ENCODE data around the gene ADPRS. TPM values are rescaled to one million over a fixed set of nuclear protein-coding genes. Genes with fewer than 3 reads are reported as not detected.
A peak's percentile ranks its signal among the peaks of the same experiment; 100 is the strongest.

ADPRS gene
- total and polyA plus RNA-seq, 8 donors = 1.8 to 27.5 (median 14.6) TPM

- TF ChIP-seq EP300 (IDR thresholded peaks at IDR 0.05) (no peak), POLR2A (IDR thresholded peaks at IDR 0.05) (no peak), POLR2AphosphoS5 (IDR thresholded peaks at IDR 0.05) (no peak), CTCF (IDR thresholded peaks at IDR 0.05) (no peak)
- Histone ChIP-seq H3K36me3 (no peaks in the 10 kb centered on the region), H3K4me1 (peaks cover 7 to 37% (median 24%) of the 10 kb centered on the region in 4 donors), H3K4me3 (no peak overlapping the region), H3K27me3 (peaks cover 0 to 25% (median 17%) of the 10 kb centered on the region in 3 donors), H3K27ac (no peak overlapping the region), H3K9me3 (no peaks in the 10 kb centered on the region)
- no peak for DNase-seq
- 80 to 86% (median 84%) methylated on average over 11 of the region's 11 CpGs for WGBS, 5 donors
- intact Hi-C loops (cut with DNase I; ENCODE audit: low total_unique reads) = no loop called here
Measured at GRCh38 chr1:36128126-36128904, 39.6 kb downstream of the ADPRS start.

- no peak for TF ChIP-seq CTCF (IDR thresholded peaks at IDR 0.05)
- DNase-seq = no peak
- peaks cover 0 to 24% (median 17%) of the 10 kb centered on the region in 3 donors for H3K27me3 ChIP-seq
- H3K36me3 ChIP-seq = no peaks in the 10 kb centered on the region
- no peak overlapping the region for H3K4me3 ChIP-seq
- H3K4me1 ChIP-seq = peaks cover 12 to 37% (median 24%) of the 10 kb centered on the region in 4 donors
- H3K9me3 ChIP-seq = no peaks in the 10 kb centered on the region
- H3K27ac ChIP-seq = no peak overlapping the region
- WGBS, 5 donors = 84 to 100% (median 88%) methylated on average over 3 of the region's 3 CpGs
- intact Hi-C loops (cut with DNase I; ENCODE audit: low total_unique reads) = no loop called here
Measured at GRCh38 chr1:36128905-36129206, 40.2 kb downstream of the ADPRS start.

- intact Hi-C loops (cut with DNase I; ENCODE audit: low total_unique reads) = no loop called here
- Histone ChIP-seq H3K27me3 (no peaks in the 10 kb centered on the region), H3K4me3 (no peak overlapping the region), H3K27ac (no peak overlapping the region), H3K9me3 (no peaks in the 10 kb centered on the region), H3K36me3 (peaks cover 3 to 13% (median 12%) of the 10 kb centered on the region in 4 donors), H3K4me1 (peaks cover 9 to 43% (median 34%) of the 10 kb centered on the region in 4 donors)
- 74 to 86% (median 77%) methylated on average over 3 of the region's 3 CpGs for WGBS, 5 donors
- TF ChIP-seq POLR2A (IDR thresholded peaks at IDR 0.05) (no peak), CTCF (IDR thresholded peaks at IDR 0.05) (no peak), EP300 (IDR thresholded peaks at IDR 0.05) (no peak), POLR2AphosphoS5 (IDR thresholded peaks at IDR 0.05) (no peak)
- no peak for DNase-seq
Measured at GRCh38 chr1:36132029-36132428, 43.3 kb downstream of the ADPRS start.

- DNase-seq = peak; percentile 76 to 81
- WGBS, 5 donors = 22 to 52% (median 38%) methylated on average over 3 of the region's 3 CpGs
- Histone ChIP-seq H3K36me3 (peaks cover 17 to 28% (median 27%) of the 10 kb centered on the region in 4 donors), H3K27me3 (no peaks in the 10 kb centered on the region), H3K4me1 (peaks cover 9 to 51% (median 34%) of the 10 kb centered on the region in 4 donors), H3K4me3 (no peak overlapping the region), H3K9me3 (no peaks in the 10 kb centered on the region), H3K27ac (peak overlapping the region in 2 of 5 donors; percentile 63 to 80)
- intact Hi-C loops (cut with DNase I; ENCODE audit: low total_unique reads) = no loop called here
- TF ChIP-seq POLR2AphosphoS5 (IDR thresholded peaks at IDR 0.05) (peak in 1 of 3 donors; percentile 69), CTCF (IDR thresholded peaks at IDR 0.05) (no peak)
Measured at GRCh38 chr1:36133484-36133883, 44.8 kb downstream of the ADPRS start.
